Vagina (tissue), 2 donors: ENCODE results near the gene GPR32.

Experiments used
- CTCF ChIP-seq, 3 experiments: fragments of 450-650 bp in 2 of 3; fragments of 200-600 bp in 1 of 3; sonication (generic) in 1 of 3; IDR thresholded peaks; one replicate each; pipeline ENCODE4 v1.5.1; 2017 to 2019; ENCODE audit warnings: antibody characterized with exemption in 3 of 3, mild to moderate bottlenecking in 2 of 3, moderate library complexity in 2 of 3
- POLR2A ChIP-seq, 2 donors: fragments of 450-650 bp; IDR thresholded peaks; one replicate each; pipeline ENCODE4 v1.6.1; 2017; ENCODE audit warnings: antibody characterized with exemption in 2 of 2, mild to moderate bottlenecking in 2 of 2, moderate library complexity in 2 of 2
- POLR2AphosphoS5 ChIP-seq, 2 donors: sonication (generic); formaldehyde crosslinking; IDR thresholded peaks; one replicate each; pipeline ENCODE4 v1.9.0; 2017; ENCODE audit warnings: antibody characterized with exemption in 2 of 2, mild to moderate bottlenecking in 2 of 2, low read depth in 1 of 2; ENCODE audit not compliant: insufficient read depth in 1 of 2

- TF ChIP-seq CTCF (IDR thresholded peaks at IDR 0.05) (no peak), POLR2AphosphoS5 (IDR thresholded peaks at IDR 0.05; ENCODE audit: insufficient read depth in 1 of 2, low read depth in 1 of 2) (no peak), POLR2A (IDR thresholded peaks at IDR 0.05) (no peak)
Observed at GRCh38 chr19:50785329-50785728, 15.1 kb downstream of the GPR32 start.
